ENCODE measurements around the gene COL23A1.

Gene COL23A1

GRCh38 chr5:178350361-178351220, 239.6 kb downstream of the COL23A1 start:
- DNase-seq: no peak

DNA sequence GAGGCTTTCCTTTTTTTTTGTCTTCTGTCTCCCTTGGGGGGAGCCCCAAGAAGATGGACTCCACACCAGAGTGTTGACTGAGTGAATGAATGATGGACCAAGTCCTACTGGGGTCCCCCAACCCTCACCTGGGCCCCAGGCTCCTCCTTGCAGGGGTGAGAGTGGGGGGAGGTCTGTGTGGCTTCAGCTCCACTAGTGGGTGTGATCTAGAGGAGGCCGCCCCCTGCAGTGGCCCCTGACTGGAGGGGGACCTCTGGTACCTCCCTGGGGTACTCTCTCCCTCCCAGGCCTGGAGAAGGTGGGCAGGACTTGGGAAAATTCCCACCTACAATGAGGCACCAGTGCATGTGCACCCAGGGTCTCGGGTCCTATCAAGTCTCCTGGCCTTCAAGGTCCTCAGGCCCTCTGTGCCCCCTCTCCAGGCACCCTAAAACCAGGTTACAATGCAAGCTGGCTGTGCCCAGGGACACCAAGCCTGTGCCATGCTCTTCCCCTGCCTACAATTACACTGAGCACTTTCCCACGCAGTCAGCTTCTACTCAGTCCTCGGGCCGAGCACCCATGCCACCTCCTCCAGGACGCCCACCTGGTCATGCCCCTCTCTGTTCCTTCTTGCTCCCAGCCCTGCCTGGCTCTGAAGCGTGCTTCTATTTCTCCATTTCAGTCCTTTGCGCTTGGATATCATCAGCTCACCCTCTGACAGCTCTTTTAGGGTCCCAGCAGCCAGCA, 240.4 kb downstream of the COL23A1 start:
- no peak for DNase-seq

- no peak for DNase-seq
Observed at GRCh38 chr5:178349075-178349511, 241.1 kb downstream of the COL23A1 start.

- no peak for DNase-seq
Observed at GRCh38 chr5:178348356-178349074, 241.7 kb downstream of the COL23A1 start.

- no peak for DNase-seq
Observed at GRCh38 chr5:178347956-178348355, 242.2 kb downstream of the COL23A1 start.

DNA sequence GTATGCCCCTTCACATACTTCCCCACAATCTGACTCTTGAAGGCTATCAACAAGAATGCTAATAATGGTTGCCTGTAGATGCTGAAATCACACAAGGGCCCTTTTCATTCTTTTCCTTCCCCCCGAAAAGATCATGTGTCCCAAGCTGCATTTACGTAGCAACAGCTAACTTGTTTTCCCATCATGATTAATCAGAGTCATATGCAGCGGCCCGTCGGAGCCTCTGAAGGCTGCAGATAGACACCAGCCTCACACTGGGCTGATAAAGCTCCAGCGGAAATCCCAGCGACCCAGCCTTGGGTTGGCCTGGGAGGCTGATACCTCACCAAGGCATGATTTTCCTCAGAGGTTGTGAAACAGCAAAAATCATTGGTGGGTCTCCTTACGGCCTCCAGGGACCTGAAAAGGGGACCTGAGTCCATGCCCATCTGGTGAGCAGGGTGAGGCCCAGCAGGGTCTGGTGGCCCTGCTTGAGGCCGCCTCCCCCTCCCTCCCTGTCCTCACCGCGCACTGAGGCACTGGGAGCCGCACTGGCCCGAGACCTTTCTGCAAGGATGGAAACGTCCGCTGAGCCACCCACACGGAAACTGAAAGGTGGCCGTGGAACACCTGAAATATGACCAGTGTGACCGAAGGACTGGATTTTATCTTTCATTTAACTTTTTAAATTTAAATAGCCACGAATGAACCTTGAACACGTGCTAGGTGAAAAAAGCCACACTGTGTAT, 243.4 kb downstream of the COL23A1 start:
- DNase-seq: no peak

GRCh38 chr5:178343306-178343705, 246.9 kb downstream of the COL23A1 start:
- no peak for DNase-seq

DNA sequence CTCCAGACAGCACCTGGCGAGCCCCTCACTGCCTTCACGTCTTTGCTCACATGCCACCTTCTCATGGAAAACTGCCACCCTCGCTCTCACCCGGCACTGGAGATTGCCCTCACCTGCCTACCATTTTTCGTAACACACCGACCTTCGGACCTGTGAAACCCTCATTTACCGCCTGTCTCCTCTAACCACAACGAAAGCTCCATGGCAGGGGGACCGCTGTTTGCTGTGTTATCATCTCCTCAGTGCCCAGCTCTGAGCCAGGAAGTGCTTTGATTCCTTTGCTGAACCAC, 248.4 kb downstream of the COL23A1 start:
- DNase-seq: no peak

GRCh38 chr5:178341091-178341850, 248.9 kb downstream of the COL23A1 start:
- DNase-seq: no peak

DNA sequence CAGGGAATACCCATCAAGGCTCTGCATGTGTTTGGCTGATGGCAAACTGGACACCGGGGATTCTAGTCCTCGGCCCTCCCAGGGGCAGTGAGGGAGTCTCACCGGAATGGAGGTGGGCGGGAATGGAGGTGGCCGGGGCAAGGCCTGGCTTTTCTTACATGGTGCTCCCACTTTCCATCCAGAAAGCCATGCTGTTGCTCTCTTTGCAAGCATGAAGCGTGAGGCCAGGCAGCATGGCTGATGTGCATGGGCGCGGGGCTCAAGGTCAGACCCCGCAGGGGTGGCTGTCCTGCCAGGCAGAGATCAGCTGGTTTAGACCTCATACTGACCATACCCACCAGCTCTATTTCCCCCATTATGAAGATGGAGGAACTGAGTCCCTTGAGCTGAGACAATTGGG, 249.6 kb downstream of the COL23A1 start:
- no peak for DNase-seq

DNA sequence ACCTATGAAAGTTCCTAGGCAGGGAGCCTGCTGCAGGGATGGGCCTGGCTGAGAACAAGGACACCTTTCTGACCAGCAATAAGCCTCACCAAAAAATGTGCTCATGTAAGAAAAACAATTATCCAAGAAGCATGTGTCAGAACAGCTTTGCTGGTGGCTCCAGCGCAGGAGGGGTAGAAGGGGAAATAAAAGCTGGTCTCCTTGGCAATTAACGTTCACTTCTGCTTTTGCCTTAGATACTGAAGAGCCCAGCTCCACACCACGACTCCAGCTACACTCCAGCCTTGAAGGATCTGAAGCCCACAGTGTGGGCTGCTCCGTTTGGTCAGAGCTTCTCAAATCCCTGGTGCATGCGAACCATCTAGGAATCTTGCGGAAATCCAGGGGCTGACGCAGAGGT, 250.0 kb downstream of the COL23A1 start:
- no peak for DNase-seq

GRCh38 chr5:178339272-178339671, 250.9 kb downstream of the COL23A1 start:
- DNase-seq: no peak

- DNase-seq: no peak
Observed at GRCh38 chr5:178338750-178339144, 251.4 kb downstream of the COL23A1 start.

GRCh38 chr5:178338126-178338749, 252.0 kb downstream of the COL23A1 start:
- DNase-seq: no peak

GRCh38 chr5:178337334-178337741, 252.9 kb downstream of the COL23A1 start:
- no peak for DNase-seq

GRCh38 chr5:178336889-178337288, 253.3 kb downstream of the COL23A1 start:
- DNase-seq: no peak

DNA sequence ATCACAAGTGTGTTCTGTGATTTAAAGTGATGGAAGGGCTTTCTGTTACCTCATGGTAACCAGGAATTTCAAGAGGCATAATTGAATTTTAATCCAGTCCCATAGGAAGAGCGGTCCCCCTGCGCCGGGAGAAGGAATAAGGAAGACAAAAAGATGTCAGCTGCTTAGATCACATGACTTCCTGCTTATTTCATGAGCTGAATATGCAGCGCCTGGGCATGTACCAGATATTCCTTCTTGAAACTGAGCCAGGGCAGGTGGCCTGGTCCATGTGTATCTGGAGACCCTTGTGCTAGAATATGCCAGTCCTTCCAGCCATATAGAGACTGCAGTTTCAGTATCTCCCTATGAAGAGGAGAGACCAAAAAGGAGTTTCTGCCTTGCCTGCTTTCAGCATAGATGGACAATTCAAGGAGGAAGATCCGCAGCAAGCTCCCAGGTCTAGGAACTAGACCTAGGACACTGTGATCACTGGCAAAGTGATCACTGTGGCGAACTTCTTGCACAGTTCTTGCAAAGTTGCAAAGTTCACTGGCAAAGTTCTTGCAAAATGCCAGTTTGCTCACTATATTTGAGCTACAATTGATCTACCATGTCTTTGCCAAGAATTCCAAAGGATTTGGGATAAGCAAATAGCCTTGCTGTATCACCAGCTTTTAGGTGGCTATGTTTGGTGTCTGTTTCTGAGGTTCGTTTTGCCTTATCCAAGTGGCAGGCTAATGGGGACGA, 254.7 kb downstream of the COL23A1 start:
- no peak for DNase-seq

DNA sequence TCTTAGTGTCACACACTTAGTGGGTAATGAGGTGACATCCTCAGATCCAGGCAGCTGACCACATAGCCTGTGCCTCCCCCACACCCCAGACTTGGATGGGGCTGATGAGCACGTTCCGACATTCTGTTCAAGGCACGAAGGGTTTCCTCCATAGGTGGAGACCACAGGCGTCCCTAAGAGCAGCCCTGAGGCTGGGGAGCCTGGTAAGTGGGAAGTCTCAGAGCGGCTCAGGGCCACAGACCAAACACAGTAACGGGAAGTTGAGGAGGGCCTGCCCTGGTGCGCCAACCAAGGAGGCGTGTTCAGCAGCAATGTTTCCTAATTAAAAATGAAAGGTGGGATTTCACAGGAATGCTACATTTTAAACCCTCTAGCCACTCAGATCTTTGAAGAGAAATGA, 255.3 kb downstream of the COL23A1 start:
- DNase-seq: no peak

GRCh38 chr5:178333821-178334481, 256.2 kb downstream of the COL23A1 start:
- DNase-seq: no peak

- no peak for DNase-seq
Observed at GRCh38 chr5:178332210-178332641, 258.0 kb downstream of the COL23A1 start.
